Activated T-cell treated with anti-CD3 and anti-CD28 coated beads, Interleukin-2, amount 50 U/mL, for 24 hours (primary cell): Measurements from ENCODE around the gene MRPL37.
A peak's percentile ranks its signal among the peaks of the same experiment; 100 is the strongest.

ENCODE experiments used
- DNase-seq: peaks from one replicate; pipeline ENCODE4 v3.0.0-alpha.2; 2020
- H3K27ac Mint-ChIP-seq: 2 replicates; pipeline ENCODE4 v1.8.0; 2020; ENCODE audit warnings: mild to moderate bottlenecking, mixed read lengths
- H3K27me3 Mint-ChIP-seq: 2 replicates; pipeline ENCODE4 v1.8.0; 2020; ENCODE audit warnings: mixed read lengths
- H3K36me3 Mint-ChIP-seq: 2 replicates; pipeline ENCODE4 v1.8.0; 2020; ENCODE audit warnings: low read depth, mixed read lengths
- H3K4me1 Mint-ChIP-seq: 2 replicates; pipeline ENCODE4 v1.8.0; 2020; ENCODE audit warnings: low read depth, mixed read lengths
- H3K4me3 Mint-ChIP-seq: 2 replicates; pipeline ENCODE4 v1.8.0; 2020; ENCODE audit warnings: mild to moderate bottlenecking, moderate library complexity, mixed read lengths
- H3K9me3 Mint-ChIP-seq: 2 replicates; pipeline ENCODE4 v1.8.0; 2020; ENCODE audit warnings: mixed read lengths

The MRPL37 gene

DNA sequence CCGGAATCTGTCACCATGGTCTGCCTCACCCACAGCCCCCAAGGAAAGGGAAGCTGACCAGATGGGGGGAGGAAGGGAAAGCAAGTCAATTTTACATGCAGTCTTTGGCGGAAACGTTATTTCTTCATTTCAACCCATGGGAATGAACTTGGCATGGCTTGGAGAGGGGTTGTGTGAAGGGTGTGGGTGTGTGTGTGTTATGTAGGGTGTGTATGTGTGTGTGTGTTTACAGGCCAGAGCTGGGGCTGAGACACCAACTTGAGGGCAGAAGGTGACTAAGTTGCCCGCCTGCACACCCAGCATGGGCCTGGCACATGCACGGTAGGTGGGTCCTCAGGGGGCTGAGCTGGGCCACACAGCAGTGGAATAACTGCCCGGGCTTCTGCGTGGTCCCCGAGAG lies 65.2 kb downstream of the MRPL37 start:
- H3K36me3 Mint-ChIP-seq, result peaks cover 4% of the 10 kb centered on the region
- H3K4me3 Mint-ChIP-seq, result no peak overlapping the region
- no peaks in the 10 kb centered on the region for H3K4me1 Mint-ChIP-seq
- H3K27ac Mint-ChIP-seq, result peak overlapping the region; percentile 16
- no peaks in the 10 kb centered on the region for H3K27me3 Mint-ChIP-seq
- no peaks in the 10 kb centered on the region for H3K9me3 Mint-ChIP-seq
- no peak for DNase-seq

DNA sequence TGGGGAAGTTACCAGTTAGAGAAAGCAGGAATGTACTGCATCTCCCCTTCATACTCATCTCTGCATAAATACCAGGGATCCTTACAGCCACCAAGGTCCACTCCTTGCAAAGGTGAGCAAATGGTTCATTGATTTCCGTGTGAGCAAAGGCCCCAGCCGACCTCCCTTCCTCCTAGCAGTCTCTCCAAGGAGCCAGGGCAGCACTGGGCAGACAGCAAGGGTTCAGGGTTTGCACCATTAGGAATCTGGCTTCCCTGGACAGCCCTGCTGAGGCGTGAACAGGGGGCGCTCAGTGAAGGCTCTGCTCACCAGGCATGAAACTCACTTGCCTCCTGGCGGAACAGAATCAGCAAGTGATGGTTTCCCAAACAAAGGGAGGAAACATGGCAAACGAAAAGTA lies 65.7 kb downstream of the MRPL37 start:
- H3K4me3 Mint-ChIP-seq, result no peak overlapping the region
- peaks cover 2% of the 10 kb centered on the region for H3K4me1 Mint-ChIP-seq
- H3K27me3 Mint-ChIP-seq, result no peaks in the 10 kb centered on the region

DNA sequence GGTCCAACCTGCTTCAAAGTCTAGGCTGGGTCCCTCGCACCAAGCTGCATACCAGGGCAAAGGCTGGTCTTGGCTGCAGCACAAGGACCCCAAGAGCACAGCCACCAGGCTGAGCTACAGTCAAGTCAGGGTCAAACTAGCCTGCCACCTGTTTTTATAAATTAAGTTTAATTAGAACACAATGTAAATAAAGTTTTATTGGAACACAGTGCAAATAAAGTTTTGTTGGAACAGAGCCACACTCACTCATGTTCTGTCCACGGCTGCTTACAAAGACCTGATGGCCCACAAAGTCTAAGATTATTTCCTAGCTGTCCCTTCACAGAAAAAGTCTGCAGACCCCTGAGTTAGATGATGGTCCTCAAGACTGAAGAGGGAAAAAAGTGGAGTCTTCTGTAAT lies 66.2 kb downstream of the MRPL37 start:
- no peaks in the 10 kb centered on the region for H3K27me3 Mint-ChIP-seq
- no peak overlapping the region for H3K27ac Mint-ChIP-seq
- no peaks in the 10 kb centered on the region for H3K9me3 Mint-ChIP-seq
- no peak overlapping the region for H3K4me3 Mint-ChIP-seq
- H3K4me1 Mint-ChIP-seq, result peaks cover 3% of the 10 kb centered on the region
- peaks cover 4% of the 10 kb centered on the region for H3K36me3 Mint-ChIP-seq
- no peak for DNase-seq

More for the DNA sequence above, 65.7 kb downstream of the MRPL37 start:
- no peaks in the 10 kb centered on the region for H3K9me3 Mint-ChIP-seq
- DNase-seq, result no peak
- peaks cover 4% of the 10 kb centered on the region for H3K36me3 Mint-ChIP-seq
- peak overlapping the region; percentile 16 for H3K27ac Mint-ChIP-seq

DNA sequence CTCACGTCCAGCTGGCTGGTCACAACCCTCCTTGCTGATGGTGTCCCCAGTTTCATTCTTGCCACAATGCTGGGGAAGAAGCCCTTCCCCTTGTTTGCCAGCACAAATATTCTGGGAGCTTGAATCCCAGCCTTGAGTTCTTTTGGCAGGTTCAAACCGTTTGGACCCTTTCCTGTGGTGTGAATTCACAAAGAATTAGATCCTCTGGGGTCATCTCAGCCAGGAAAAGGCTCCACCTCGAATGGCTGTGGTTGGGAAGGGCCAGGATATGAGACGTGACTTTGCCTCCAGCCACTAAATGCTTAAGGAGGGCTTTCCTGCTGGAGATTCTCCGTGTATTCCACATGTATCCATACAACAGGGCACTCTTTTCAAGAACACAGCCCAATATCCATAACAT lies 66.9 kb downstream of the MRPL37 start:
- peaks cover 3% of the 10 kb centered on the region for H3K4me1 Mint-ChIP-seq
- H3K36me3 Mint-ChIP-seq, result no peaks in the 10 kb centered on the region
- no peaks in the 10 kb centered on the region for H3K9me3 Mint-ChIP-seq
- no peak overlapping the region for H3K27ac Mint-ChIP-seq
- no peak overlapping the region for H3K4me3 Mint-ChIP-seq
- no peaks in the 10 kb centered on the region for H3K27me3 Mint-ChIP-seq
- no peak for DNase-seq
